ENCODE data around the gene SEZ6L. TPM values are rescaled to one million over a fixed set of nuclear protein-coding genes. Genes with fewer than 3 reads are reported as not detected.

Gene SEZ6L
- total RNA-seq, 1 donor from 2014 or later = 1.7 TPM

DNA sequence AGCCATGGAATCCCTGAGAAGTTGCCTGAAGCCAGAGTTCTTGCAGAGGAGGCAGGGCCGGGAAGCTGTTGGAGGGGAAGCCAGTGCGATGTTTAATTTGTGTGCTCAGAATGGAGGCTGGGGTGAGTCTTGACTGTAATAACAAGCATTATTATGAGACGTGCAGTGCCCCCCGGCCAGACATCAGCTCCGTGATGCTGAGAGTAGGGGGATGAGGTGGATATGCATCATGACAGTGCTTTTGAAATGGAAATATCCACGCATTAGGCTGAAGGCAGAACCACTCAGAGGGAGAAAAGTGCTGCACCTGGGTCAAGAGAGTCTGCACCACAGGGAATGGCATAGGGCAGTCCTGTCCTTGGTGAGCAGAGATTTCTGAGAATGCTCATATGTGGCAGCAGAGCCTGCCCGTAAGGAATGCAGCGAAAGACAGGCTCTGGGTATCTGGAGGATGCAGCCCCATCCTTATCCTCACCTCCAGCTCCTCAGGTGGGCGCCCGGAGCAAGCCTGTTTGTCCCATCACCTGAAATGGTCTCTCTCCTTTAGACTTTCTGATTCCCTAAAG, 37.6 kb upstream of the SEZ6L start:
- peaks cover 39% of the 10 kb centered on the region for H3K27me3 Mint-ChIP-seq (ENCODE audit: low read depth)
- no peak overlapping the region for H3K4me3 Mint-ChIP-seq
- TF ChIP-seq CTCF (conservative IDR thresholded peaks at IDR 0.05) = no peak
- no peak for DNase-seq (ENCODE audit: low read depth, low spot score)
- H3K4me1 Mint-ChIP-seq = peaks cover 6% of the 10 kb centered on the region
- H3K27ac Mint-ChIP-seq (ENCODE audit: unreplicated experiment) = no peak overlapping the region
- no peaks in the 10 kb centered on the region for H3K9me3 Mint-ChIP-seq
- H3K36me3 Mint-ChIP-seq (ENCODE audit: low read depth) = no peaks in the 10 kb centered on the region

DNA sequence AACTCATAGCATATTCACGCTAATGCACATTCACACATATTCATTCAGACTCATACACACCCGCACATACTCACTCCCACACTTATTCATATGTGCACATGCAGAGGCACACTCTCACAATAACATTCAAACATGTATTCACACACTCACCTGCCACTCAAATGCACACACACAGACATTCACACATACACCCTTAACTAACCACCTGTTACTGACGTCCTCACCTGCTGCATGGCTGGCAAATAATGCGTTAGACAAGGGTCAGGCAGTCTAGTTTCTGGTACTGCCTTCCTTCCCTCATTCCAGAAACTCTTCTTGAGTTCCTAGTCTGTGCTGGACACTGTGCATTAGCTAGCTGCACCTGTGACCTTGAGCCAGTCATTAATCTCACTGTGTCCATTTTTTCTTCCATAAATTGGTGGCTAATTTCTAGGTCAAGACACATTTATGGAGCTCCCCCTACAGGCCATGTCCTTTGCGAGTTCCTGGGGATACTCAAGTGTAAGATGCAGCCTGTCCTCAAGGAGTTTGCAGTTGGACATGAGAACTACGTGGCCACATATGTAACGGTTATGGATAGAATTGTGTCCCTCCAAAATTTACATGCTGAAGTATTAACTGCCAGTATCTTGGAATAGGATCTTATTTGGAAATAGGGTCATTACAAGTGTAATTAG, 34.5 kb upstream of the SEZ6L start:
- Mint-ChIP-seq H3K4me3 (no peak overlapping the region), H3K36me3 (ENCODE audit: low read depth) (no peaks in the 10 kb centered on the region), H3K27ac (ENCODE audit: unreplicated experiment) (no peak overlapping the region), H3K27me3 (ENCODE audit: low read depth) (peaks cover 31% of the 10 kb centered on the region), H3K9me3 (no peaks in the 10 kb centered on the region), H3K4me1 (no peaks in the 10 kb centered on the region)
- DNase-seq (ENCODE audit: low read depth, low spot score) = no peak
- TF ChIP-seq CTCF (conservative IDR thresholded peaks at IDR 0.05) = peak; percentile 37

- Mint-ChIP-seq H3K36me3 (ENCODE audit: low read depth) (no peaks in the 10 kb centered on the region), H3K27me3 (ENCODE audit: low read depth) (peaks cover 31% of the 10 kb centered on the region)
Observed at GRCh38 chr22:26135806-26136205, 33.5 kb upstream of the SEZ6L start.

DNA sequence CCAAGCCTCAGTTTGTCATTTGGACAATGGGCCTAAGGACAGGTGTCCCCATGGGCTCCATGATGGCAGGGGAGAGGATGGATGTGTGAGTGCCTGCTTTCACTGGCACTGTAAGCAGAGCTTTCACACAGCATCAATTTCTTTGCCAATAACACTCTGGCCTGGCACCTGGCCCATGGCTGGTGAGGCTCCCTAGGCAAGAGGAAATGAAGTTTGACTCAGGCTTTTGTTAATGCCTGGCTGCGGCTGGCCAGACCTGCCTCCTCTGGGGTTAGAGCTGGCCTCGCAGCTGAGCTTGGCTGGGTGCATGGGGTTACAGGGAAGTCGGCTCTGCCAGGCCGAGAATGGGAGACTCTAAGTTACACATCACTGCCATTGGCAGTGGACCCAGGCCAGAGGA, 30.0 kb upstream of the SEZ6L start:
- TF ChIP-seq CTCF (conservative IDR thresholded peaks at IDR 0.05) = no peak
- DNase-seq (ENCODE audit: low read depth, low spot score) = no peak
- Mint-ChIP-seq H3K4me3 (no peak overlapping the region), H3K27ac (ENCODE audit: unreplicated experiment) (no peak overlapping the region), H3K9me3 (no peaks in the 10 kb centered on the region), H3K4me1 (no peaks in the 10 kb centered on the region), H3K36me3 (ENCODE audit: low read depth) (no peaks in the 10 kb centered on the region), H3K27me3 (ENCODE audit: low read depth) (peaks cover 35% of the 10 kb centered on the region)

More at GRCh38 chr22:26135806-26136205, 33.5 kb upstream of the SEZ6L start:
- H3K9me3 Mint-ChIP-seq = no peaks in the 10 kb centered on the region
- H3K4me1 Mint-ChIP-seq = no peaks in the 10 kb centered on the region
- no peak overlapping the region for H3K4me3 Mint-ChIP-seq
- no peak overlapping the region for H3K27ac Mint-ChIP-seq (ENCODE audit: unreplicated experiment)
- no peak for DNase-seq (ENCODE audit: low read depth, low spot score)
- no peak for TF ChIP-seq CTCF (conservative IDR thresholded peaks at IDR 0.05)

GRCh38 chr22:26141831-26142230, 27.4 kb upstream of the SEZ6L start:
- H3K27me3 Mint-ChIP-seq (ENCODE audit: low read depth) = peaks cover 55% of the 10 kb centered on the region

More at GRCh38 chr22:26141831-26142230, 27.4 kb upstream of the SEZ6L start:
- no peak for TF ChIP-seq CTCF (conservative IDR thresholded peaks at IDR 0.05)
- Mint-ChIP-seq H3K4me3 (no peak overlapping the region), H3K36me3 (ENCODE audit: low read depth) (no peaks in the 10 kb centered on the region), H3K27ac (ENCODE audit: unreplicated experiment) (no peak overlapping the region), H3K9me3 (no peaks in the 10 kb centered on the region), H3K4me1 (no peaks in the 10 kb centered on the region)
- no peak for DNase-seq (ENCODE audit: low read depth, low spot score)

Data from neural crest cell (in vitro differentiated cells).